HK-2 (cell line): ENCODE measurements around the gene PAK5.

Experiments
- DNase-seq: peaks from one replicate; pipeline ENCODE4 v3.0.0-alpha.2; 2018; ENCODE audit not compliant: unreplicated experiment

The PAK5 gene

DNA sequence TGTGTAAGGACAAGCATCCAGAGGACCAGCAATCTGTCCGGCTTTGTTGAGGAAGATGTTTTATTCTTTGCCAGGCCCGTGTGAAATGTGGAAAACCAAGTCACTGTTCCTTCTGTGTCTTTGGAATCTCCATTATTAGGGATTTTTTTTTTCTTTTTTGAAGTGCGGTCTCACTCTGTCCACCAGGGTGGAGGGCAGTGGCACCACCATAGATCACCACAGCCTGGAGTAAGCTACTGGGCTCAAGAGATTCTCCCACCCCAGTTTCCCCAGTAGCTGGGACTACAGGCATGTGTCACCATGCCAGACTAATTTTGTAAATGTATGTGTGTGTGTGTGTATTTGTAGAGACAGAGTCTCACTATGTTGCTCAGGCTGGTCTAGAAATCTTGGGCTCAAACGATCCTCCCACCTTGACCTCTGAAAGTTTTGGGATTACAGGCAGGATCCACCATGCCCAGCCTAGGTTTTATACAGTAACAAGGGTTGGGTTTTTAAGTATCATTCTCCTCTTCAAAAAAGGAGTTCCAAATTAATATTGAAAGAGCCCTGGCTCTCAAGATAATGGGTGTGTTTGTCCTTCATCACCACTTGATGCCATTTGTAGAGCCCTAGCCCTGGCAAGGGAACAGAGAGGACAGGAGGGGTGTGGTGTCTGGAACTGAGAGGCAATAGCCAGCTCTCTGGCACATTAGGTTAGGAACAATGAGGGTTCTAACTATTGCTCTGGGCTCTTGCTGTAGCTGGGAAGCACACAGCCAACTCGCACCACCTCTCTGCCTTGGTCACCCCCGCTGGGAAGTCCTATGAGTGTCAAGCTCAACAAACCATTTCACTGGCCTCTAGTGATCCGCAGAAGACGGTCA, 321.3 kb downstream of the PAK5 start:
- no peak for DNase-seq

GRCh38 chr20:9516234-9516871, 322.5 kb downstream of the PAK5 start:
- DNase-seq: no peak

DNA sequence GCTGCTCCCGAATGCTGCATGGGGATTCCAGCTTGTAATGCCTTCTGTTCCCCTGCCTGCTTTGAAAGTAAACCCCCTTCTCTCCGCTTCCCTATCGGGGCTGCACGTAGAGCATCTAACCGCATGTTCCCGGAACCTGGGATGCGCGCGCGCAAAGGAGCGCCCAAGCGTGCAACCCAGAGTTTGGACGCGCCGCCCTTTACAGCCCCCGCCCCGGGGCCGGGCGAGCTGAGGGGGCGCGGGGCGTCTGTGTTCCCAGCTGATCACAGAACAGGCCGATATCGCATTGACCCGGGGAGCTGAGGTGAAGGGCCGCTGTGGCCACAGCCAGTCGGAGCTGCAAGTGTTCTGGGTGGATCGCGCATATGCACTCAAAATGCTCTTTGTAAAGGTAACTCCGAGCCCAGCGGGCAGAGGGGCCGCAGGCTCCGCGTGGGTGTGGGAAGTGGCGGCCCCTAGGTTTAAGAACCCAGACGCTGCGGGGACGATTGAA, 323.1 kb downstream of the PAK5 start:
- DNase-seq: no peak

GRCh38 chr20:9515214-9515585, 323.7 kb downstream of the PAK5 start:
- DNase-seq: no peak

DNA sequence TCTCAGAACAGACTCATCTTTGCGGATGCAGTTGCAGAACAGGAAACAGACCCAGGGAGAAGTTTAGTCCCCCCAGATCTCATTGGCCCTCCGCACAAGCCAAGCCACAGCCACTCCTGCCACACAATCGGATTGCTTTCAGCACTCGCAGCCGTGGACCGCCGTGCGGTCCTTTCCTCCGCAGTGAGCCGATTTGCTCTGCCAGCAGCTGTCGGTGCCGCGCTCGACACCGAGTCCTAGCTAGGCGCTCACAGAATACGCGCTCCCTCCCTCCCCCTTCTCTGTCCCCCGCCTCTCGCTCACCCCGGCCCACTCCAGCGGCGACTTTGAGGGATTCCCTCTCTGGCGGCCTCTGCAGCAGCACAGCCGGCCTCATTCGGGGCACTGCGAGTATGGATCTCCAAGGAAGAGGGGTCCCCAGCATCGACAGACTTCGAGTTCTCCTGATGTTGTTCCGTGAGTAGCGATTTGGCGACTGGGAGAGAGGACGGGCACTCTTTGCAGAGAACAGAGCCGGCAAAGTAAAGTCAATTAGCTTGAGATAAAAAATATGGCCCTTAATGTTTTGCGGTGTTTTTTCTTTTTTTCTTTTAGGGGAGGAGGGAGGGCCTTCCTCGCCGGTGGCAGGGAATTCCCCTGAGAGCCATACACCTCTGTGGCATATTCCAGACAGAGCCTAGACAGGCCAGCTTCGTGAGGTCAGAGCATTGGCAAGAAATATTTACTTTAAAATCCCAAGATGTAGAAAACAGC, 324.2 kb downstream of the PAK5 start, which contains the start of gene LAMP5:
Gene LAMP5 (plus strand): TSS at position 130 of the 753 bp plus-strand sequence. CDS start 263 bp downstream, at position 393.
- no peak for DNase-seq

GRCh38 chr20:9514072-9514460, 324.8 kb downstream of the PAK5 start:
- no peak for DNase-seq

GRCh38 chr20:9510911-9511310, 328.0 kb downstream of the PAK5 start:
- no peak for DNase-seq

GRCh38 chr20:9509246-9509645, 329.6 kb downstream of the PAK5 start:
- no peak for DNase-seq

DNA sequence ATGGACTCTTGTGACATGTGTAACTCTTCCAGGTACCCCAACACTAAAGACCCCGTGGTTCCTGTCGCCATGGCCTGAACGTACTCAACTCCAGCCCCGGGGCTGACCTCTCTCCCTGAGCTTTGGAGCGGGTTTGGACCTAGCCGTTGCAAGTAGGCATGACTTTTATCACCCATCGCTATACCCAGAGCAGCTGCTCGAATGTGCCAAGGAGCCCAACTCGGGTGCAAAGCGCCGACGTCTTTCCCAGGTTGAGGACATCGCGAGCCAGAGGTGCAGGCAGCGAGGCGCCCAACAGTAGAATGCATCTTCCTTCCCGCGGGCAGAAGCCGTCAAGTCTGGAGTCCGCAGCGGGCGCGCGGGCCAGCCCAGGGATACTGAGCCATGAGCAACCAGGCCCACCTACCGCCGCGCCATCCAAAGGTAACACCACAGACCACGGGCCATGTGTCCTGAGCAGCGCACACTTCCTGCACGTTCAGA, 330.1 kb downstream of the PAK5 start:
- DNase-seq: no peak

DNA sequence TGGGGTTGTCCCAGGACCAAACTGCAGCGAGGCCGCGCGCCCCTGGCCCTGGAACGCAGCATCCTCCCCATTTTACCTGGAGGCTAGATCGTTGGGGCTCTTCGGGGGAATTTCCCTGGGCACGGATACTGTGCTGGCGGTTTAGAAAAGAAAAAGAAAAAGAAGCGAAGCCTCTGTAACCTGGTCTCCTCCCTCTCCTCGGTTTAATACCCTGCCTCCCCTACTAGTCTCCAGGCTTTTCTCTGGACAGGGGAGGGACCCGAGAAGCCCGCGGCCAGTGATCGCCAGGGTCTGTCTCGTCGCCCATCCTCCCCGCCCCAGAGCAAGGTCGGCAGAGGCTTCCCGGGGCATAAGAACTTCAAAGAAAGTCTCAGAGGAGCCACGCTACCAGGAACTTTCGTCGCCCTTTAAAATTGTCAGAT, 330.6 kb downstream of the PAK5 start:
- DNase-seq: no peak

DNA sequence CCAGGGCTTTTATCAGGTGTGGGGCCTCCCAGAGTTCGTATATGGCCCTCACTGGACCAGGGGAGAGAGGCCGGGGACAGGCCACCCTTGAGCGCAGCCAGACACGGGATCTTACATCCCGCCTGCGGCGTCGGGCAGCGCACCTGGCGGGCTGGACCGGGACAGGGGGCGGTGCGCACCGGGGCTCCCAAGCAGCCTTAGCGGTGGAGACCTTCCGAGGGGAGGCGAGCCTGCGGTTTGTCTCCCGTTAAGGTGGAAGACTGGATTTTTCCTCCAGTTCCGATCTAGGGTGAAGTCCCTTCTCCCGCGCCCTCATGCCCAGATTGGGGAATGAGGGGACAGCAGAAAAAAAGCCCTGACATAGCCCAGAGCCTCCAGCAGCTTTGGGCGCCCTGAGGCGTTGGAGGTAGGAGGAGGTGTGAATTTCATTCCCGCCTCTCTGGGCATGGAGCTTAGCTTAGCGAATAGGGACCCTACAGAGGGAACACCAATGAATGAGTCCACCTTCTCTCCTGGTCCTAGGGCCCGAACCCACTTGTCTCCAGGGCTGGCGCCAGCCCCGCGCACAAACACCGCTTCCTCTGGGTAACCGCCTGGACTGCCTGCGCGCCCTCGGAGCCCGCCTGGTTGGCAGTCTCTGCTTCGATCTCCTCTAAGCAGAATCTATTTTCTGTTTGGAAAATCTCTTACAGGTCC, 331.2 kb downstream of the PAK5 start:
- no peak for DNase-seq

GRCh38 chr20:9506964-9507369, 331.9 kb downstream of the PAK5 start:
- DNase-seq: no peak

DNA sequence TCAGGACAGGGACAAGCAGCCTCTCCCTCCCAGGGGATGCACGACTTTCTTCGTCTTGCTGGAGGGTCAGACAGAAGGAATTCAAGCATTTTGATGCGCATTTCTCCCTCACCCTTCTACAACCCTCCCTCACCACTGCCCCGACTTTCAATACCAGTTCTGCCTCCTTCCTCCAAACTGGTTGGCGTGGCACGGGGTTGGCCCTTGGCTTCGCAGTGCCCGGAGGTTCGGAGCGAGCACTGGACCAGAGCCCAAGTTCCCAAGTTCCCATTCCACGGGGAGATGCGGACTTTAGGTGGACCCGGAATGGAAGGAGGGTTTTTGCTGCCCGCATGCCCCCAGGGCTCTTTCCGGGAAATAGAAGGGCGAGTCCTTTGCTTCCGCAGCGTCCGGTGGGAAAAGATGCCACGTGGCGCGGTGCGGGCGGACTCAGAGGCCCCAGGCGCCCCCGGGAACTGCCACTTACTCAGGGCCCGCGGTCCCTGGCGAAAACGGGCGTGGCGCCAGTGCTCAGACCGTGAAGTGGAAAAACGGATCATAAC, 332.5 kb downstream of the PAK5 start:
- no peak for DNase-seq

DNA sequence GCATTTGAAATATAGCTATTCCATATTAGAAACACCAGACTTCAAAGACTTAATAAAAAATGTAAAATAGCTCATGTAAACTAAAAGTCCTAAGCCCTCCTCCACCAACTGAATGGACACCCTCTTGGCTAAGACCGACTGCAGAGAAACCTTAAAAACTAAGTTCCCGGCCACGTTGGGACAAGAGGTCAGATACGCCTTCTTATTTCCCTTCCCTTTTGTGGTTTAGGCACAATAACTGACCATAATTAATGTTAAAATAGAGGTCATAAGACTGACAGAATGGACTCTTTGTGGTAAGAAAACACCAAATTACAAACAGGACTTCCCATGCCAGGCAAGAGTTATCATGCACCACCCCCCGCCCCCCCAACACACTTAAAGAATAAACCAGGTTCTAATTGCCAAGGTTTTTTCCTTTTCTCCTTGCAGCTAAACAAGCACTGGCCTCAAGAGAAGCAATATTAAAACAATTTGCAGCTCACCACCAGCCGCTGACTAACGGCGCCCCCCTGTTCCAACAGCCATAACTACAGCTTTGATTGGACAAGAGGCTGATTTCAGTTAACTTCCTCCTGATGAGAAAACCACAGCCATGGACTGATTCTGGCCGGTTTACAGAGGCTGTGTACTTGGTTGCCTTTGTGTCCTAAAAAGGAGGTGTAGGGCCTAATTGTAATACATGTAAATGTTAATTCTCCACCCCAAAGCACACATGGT, 335.2 kb downstream of the PAK5 start:
- DNase-seq: no peak

DNA sequence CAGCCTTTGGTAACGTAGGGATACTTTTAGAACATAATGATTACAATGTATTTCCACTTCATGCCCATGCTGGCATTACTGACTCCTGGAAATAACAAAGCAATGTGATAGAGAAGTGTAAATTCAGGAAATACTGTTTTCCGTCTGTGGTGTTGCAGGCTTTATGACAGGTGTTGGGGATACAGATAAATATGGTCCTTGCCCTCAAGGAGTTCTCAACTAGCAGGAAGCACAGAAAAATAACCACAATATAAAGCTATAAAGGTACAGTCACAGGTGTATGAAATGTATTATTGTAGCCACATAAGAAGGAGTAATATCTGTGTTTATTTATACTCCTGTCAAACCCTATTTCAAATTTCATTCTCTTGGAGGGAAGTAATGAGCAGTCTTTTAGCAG, 337.4 kb downstream of the PAK5 start:
- no peak for DNase-seq

- no peak for DNase-seq
These were observed 338.8 kb downstream of the PAK5 start for GRCh38 chr20:9500121-9500520.

- DNase-seq: no peak
These were observed 339.6 kb downstream of the PAK5 start for GRCh38 chr20:9499126-9499899.

DNA sequence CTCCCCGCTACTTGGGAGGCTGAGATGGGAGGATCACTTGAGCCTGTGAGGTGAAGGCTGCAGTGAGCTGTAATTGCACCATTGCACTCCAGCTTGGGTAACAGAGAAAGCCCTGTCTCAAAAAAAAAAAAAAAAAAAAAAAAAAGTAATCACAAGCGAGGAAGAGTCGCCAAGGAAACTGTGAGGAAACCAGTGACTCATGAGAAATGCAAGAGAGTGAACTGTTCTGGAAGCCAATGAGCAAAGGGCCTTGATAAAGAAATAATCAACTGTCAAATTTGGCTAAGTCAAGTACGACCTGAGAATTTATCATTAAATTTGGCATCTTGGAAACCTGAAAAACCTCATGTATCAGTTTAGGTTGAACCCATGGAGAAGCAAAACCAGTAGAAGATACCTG, 340.6 kb downstream of the PAK5 start:
- no peak for DNase-seq

GRCh38 chr20:9496155-9496554, 342.7 kb downstream of the PAK5 start:
- no peak for DNase-seq

DNA sequence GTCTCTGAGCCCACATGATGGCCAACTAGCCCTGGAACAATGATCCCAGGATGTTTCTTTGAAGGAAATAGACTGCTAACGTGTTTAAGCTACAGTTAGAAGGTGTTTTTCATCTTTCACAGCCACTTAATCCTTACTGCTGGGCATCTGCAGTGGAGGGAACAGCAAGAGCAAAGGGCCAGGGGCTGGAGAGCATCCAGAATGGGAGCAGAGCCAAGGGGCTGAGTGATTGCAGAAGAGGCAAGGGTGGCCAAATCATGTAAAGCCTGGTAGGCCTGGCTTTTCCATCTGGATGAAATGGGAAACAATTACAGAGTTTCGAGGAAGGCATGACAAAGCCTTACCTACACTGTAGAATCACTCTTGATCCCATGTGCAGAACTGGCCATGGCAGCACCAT, 343.2 kb downstream of the PAK5 start:
- DNase-seq: no peak
